GM10266 (cell line): ENCODE measurements around the gene HEXIM2.
"Not testable (repeated sequence)": the region's sequence is repeated elsewhere in the genome, so short reads cannot be mapped to it uniquely, and the experiment has no call there.

Experiments
- DNase-seq: peaks from one replicate; pipeline ENCODE4 v3.0.0; 2012; ENCODE audit errors: extremely low spot score
- TF ChIP-seq, protein P1 (sequence below): IDR thresholded peaks from 2 replicates; pipeline ENCODE4 v1.5.1; 2012; ENCODE audit warnings: mild to moderate bottlenecking, low read depth; ENCODE audit not compliant: control insufficient read depth, insufficient read depth; ENCODE audit errors: missing control alignments

The HEXIM2 gene

DNA sequence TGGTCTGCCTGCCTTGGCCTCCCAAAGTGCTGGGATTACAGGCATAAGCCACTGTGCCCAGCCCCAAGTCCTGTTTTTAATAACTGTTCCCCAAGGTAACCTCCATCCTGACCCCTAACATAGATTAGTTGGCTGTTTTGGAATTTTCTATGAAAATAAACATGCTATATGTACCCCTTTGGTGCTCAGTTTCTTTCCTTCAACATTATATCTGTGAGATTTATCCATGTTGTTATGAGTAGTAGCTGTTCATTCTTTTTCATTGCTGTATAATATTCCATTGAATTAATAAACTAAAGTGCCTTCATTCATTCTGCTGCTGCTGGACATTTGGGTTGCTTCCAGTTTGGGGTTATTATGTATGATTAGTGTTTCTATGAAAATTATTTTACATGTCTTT is 33.7 kb downstream of the HEXIM2 start:
- TF ChIP-seq, protein P1, sequence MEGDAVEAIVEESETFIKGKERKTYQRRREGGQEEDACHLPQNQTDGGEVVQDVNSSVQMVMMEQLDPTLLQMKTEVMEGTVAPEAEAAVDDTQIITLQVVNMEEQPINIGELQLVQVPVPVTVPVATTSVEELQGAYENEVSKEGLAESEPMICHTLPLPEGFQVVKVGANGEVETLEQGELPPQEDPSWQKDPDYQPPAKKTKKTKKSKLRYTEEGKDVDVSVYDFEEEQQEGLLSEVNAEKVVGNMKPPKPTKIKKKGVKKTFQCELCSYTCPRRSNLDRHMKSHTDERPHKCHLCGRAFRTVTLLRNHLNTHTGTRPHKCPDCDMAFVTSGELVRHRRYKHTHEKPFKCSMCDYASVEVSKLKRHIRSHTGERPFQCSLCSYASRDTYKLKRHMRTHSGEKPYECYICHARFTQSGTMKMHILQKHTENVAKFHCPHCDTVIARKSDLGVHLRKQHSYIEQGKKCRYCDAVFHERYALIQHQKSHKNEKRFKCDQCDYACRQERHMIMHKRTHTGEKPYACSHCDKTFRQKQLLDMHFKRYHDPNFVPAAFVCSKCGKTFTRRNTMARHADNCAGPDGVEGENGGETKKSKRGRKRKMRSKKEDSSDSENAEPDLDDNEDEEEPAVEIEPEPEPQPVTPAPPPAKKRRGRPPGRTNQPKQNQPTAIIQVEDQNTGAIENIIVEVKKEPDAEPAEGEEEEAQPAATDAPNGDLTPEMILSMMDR, result no peak
- DNase-seq, result no peak

GRCh38 chr17:45197108-45197507 is 35.4 kb downstream of the HEXIM2 start:
- TF ChIP-seq, protein P1, result no peak
- no peak for DNase-seq

DNA sequence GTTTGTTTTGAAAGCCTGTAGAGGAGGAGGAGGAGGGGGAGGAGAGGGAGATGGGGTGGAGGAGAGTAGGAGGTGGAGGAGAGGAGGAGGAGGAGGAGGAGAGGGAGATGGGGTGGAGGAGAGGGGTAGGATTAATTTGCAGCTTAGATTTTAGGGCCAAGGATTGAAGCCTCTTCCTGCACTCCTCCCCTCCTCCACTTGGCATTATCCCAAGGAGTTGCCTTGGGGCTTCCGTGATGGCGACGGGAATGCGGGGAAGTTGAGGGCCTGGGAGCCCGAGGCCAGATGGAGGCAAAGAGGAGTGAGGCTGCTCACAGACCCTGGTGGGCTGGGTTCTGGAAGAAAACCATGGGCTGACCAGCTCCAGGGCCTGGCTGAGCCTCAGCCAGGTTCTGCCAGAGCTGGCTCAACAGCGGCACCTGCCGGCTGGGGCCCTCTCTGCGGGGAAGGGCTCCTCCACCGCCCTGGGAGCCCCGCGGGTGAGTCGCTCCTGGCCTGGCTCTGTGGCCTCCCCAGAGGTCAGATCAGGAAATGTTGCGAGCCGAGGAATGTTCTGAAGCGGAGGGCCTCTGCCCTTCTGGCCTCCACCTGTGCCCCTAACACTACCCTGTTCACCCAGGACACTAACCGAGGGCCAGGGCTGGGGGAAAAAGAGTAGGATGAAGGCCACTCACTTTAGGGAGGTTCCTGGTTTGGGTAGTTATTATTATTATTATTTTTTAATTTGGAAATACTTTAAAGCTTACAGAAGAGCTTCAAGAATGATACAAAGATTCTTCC is 36.1 kb downstream of the HEXIM2 start:
- TF ChIP-seq, protein P1, result peak; percentile 100
- DNase-seq, result peak; percentile 85

- DNase-seq, result no peak
Observed at GRCh38 chr17:45200701-45201100, 39.0 kb downstream of the HEXIM2 start.

DNA sequence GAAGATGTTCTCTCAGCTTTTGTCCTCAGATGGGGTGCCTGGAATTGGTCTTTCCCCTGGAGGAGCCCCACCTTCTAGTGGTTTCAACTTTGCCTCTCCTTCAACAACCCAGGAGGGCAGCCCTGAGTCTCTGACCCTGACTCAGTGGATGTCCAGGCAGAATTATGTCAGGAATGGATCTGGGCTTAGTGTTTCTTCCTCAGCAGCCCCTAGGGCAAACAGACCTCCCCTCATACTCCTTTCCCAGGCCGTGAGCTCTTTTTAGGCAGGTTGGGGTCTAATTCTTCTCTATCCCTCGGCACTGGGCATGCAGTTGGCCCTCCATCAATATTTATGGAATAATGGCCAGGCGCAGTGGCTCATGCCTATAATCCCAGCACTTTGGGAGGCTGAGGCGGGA is 39.8 kb downstream of the HEXIM2 start:
- TF ChIP-seq, protein P1, result no peak
- no peak for DNase-seq

More at GRCh38 chr17:45200701-45201100, 39.0 kb downstream of the HEXIM2 start:
- TF ChIP-seq, protein P1, result no peak

GRCh38 chr17:45201880-45202279 is 40.2 kb downstream of the HEXIM2 start:
- DNase-seq, result not testable (repeated sequence)

DNA sequence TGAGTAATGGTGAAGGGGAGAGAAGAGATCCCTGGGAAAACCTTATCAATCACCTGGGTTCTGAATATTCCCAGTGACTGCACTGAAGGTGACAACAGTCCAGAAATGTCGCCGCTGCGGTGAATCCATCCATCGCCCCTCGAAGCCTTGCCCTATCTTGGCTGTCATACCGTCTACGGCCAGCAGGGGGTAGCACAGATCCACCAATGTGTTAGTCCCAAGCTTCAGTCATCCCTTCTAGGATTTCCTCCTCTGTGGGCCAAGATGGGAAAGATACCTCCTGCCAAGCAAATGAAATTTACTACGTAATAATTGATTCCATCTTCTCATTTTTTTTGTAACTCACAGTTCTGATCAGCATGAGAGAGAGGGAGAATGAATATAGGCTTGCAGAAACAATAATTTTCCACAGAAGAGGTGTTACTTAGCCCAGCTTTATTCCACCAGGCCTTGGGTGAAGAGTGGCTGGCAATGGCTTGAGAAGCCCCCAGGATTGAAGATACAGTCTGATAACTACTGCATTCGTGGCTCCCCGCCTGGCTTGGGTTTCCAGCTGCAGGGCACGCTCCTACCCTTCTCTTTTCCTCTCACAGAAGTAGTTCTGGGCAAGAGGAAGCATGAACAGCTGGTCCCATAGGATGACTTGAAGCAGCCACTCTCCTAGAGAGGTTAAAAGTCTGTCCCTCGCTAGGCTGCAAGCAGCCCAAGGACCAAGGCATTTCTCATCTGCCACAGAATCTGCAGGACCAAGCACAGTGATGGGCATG is 57.4 kb downstream of the HEXIM2 start:
- DNase-seq, result peak; percentile 77
- TF ChIP-seq, protein P1, result peak; percentile 98
